Liver (tissue), 3 donors: ENCODE results near the gene ASB5.

Source experiments
- EGR1 ChIP-seq, 2 donors: IDR thresholded peaks; 2 replicates each; pipeline ENCODE4 v1.6.1; 2016 to 2018; ENCODE audit warnings: antibody characterized with exemption in 2 of 2, low read depth in 2 of 2
- FOXA1 ChIP-seq: IDR thresholded peaks from 2 replicates; pipeline ENCODE4 v1.6.1; 2016; ENCODE audit warnings: antibody characterized with exemption
- JUND ChIP-seq, 2 donors: IDR thresholded peaks; 2 replicates each; pipeline ENCODE4 v1.6.1; 2016; ENCODE audit warnings: antibody characterized with exemption in 2 of 2
- MAX ChIP-seq: IDR thresholded peaks from 2 replicates; pipeline ENCODE4 v1.6.1; 2016; ENCODE audit warnings: antibody characterized with exemption
- RAD21 ChIP-seq, 2 donors: IDR thresholded peaks; 2 replicates each; pipeline ENCODE4 v1.6.1; 2016; ENCODE audit warnings: antibody characterized with exemption in 2 of 2, mild to moderate bottlenecking in 2 of 2
- REST ChIP-seq: IDR thresholded peaks from 2 replicates; pipeline ENCODE4 v1.6.1; 2016; ENCODE audit warnings: antibody characterized with exemption, mild to moderate bottlenecking
- SP1 ChIP-seq: IDR thresholded peaks from 2 replicates; pipeline ENCODE4 v1.6.1; 2018; ENCODE audit warnings: antibody characterized with exemption, mild to moderate bottlenecking
- TF ChIP-seq, protein P1 (sequence below): fragments of 150-350 bp; IDR thresholded peaks from 2 replicates; pipeline ENCODE4 v1.5.1; 2017; ENCODE audit warnings: improper control_type of control experiment, low read depth, low read length; ENCODE audit not compliant: missing input control
- donor health status: healthy.
- donor health status: healthy.

DNA sequence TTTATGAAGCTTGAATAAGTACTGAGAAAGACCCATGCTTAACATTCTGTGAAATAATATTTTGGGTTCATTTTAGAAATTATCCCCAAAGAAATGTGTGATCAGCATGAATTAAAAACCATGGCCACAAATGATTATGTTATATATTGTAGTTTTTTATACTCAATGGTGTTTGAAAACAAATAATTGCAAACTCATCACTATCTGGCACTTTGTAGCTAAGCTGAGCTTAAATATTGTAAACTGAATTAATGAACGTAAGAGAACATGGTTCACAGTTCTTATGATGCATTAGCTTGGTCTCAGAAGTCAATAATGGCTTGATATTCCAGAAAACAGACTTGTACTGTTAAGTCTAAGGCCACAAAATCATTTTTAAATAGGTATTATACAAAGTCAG, 24.6 kb upstream of the ASB5 start:
- TF ChIP-seq, protein P1, sequence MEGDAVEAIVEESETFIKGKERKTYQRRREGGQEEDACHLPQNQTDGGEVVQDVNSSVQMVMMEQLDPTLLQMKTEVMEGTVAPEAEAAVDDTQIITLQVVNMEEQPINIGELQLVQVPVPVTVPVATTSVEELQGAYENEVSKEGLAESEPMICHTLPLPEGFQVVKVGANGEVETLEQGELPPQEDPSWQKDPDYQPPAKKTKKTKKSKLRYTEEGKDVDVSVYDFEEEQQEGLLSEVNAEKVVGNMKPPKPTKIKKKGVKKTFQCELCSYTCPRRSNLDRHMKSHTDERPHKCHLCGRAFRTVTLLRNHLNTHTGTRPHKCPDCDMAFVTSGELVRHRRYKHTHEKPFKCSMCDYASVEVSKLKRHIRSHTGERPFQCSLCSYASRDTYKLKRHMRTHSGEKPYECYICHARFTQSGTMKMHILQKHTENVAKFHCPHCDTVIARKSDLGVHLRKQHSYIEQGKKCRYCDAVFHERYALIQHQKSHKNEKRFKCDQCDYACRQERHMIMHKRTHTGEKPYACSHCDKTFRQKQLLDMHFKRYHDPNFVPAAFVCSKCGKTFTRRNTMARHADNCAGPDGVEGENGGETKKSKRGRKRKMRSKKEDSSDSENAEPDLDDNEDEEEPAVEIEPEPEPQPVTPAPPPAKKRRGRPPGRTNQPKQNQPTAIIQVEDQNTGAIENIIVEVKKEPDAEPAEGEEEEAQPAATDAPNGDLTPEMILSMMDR = no peak
- TF ChIP-seq REST (no peak), JUND (IDR thresholded peaks at IDR 0.05) (no peak), EGR1 (IDR thresholded peaks at IDR 0.05; ENCODE audit: low read depth in 2 of 2) (no peak), MAX (no peak), SP1 (no peak), RAD21 (IDR thresholded peaks at IDR 0.05) (no peak), FOXA1 (no peak)
